GM21619 (cell line): Measurements from ENCODE around the gene KDM2A.
A peak's percentile ranks its signal among the peaks of the same experiment; 100 is the strongest.

Experiments used
- ATAC-seq: cut with Tn5 transposase; IDR thresholded peaks from one replicate; pipeline ENCODE4 v1.9.1; 2021; ENCODE audit not compliant: unreplicated experiment

Gene KDM2A

GRCh38 chr11:67118801-67119584, at the start of gene KDM2A:
Gene KDM2A, plus strand, starts transcription at chr11:67119263. Its CDS starts 2,054 bp downstream, at chr11:67121317.
- ATAC-seq = peak; percentile 51

GRCh38 chr11:67071420-67072284, 47.4 kb upstream of the KDM2A start:
- ATAC-seq = no peak

- ATAC-seq = no peak
These were observed 46.8 kb upstream of the KDM2A start for GRCh38 chr11:67072295-67072694.

- no peak for ATAC-seq
These were observed 45.2 kb upstream of the KDM2A start for GRCh38 chr11:67073908-67074307.

GRCh38 chr11:67076202-67076601, 42.9 kb upstream of the KDM2A start:
- no peak for ATAC-seq

- no peak for ATAC-seq
These were observed 39.9 kb upstream of the KDM2A start for GRCh38 chr11:67079065-67079705.

- ATAC-seq = no peak
These were observed 36.8 kb upstream of the KDM2A start for GRCh38 chr11:67082071-67082791.

- no peak for ATAC-seq
These were observed 35.2 kb upstream of the KDM2A start for GRCh38 chr11:67083786-67084366.

- ATAC-seq = no peak
These were observed 33.4 kb upstream of the KDM2A start for GRCh38 chr11:67085617-67086016.

GRCh38 chr11:67090717-67091116, 28.3 kb upstream of the KDM2A start:
- no peak for ATAC-seq

GRCh38 chr11:67095214-67095507, 23.9 kb upstream of the KDM2A start:
- no peak for ATAC-seq

- no peak for ATAC-seq
These were observed 20.1 kb upstream of the KDM2A start for GRCh38 chr11:67098799-67099429.

- ATAC-seq = peak; percentile 47
These were observed 19.2 kb upstream of the KDM2A start for GRCh38 chr11:67099831-67100324.

GRCh38 chr11:67102664-67103063, 16.4 kb upstream of the KDM2A start:
- no peak for ATAC-seq

- no peak for ATAC-seq
These were observed 13.1 kb upstream of the KDM2A start for GRCh38 chr11:67105964-67106363.

GRCh38 chr11:67111261-67111660, 7.8 kb upstream of the KDM2A start:
- ATAC-seq = no peak

- peak; percentile 53 for ATAC-seq
These were observed 5.8 kb upstream of the KDM2A start for GRCh38 chr11:67113231-67113721.

- no peak for ATAC-seq
These were observed 4.7 kb upstream of the KDM2A start for GRCh38 chr11:67114275-67114896.

- ATAC-seq = no peak
These were observed 2.3 kb upstream of the KDM2A start for GRCh38 chr11:67116758-67117105.

- no peak for ATAC-seq
These were observed 1.9 kb upstream of the KDM2A start for GRCh38 chr11:67117176-67117575.
